GM12891 (cell line): ENCODE results near the gene LATS2.

Experiments used
- POLR2A ChIP-seq: IDR thresholded peaks from 2 replicates; pipeline ENCODE4 v1.6.1; 2011; ENCODE audit warnings: low read depth, low read length, control low read depth
- POLR2AphosphoS5 ChIP-seq: IDR thresholded peaks from 2 replicates; pipeline ENCODE4 v1.6.1; 2011; ENCODE audit warnings: low read depth, low read length, control low read depth
- POU2F2 ChIP-seq: IDR thresholded peaks from 2 replicates; pipeline ENCODE4 v1.6.1; 2011; ENCODE audit warnings: low read depth, mild to moderate bottlenecking, control low read depth, low read length, moderate library complexity
- SPI1 ChIP-seq: IDR thresholded peaks from 2 replicates; pipeline ENCODE4 v1.6.1; 2011; ENCODE audit warnings: low read depth, low read length, control low read depth
- TAF1 ChIP-seq: IDR thresholded peaks from 2 replicates; pipeline ENCODE4 v1.6.1; 2011; ENCODE audit warnings: low read depth, low read length, control low read depth

- TF ChIP-seq POLR2A, result no peak
- no peak for TF ChIP-seq TAF1
- no peak for TF ChIP-seq POLR2AphosphoS5
- TF ChIP-seq SPI1, result no peak
- TF ChIP-seq POU2F2, result no peak
These were observed 23.7 kb downstream of the LATS2 start for GRCh38 chr13:21037656-21038055.
